GM23338 (cell line): ENCODE data around the gene HSD17B2. TPM values are rescaled to one million over a fixed set of nuclear protein-coding genes. Genes with fewer than 3 reads are reported as not detected.
"Not testable (repeated sequence)": the region's sequence is repeated elsewhere in the genome, so short reads cannot be mapped to it uniquely, and the experiment has no call there.

Experiments
- ATAC-seq: fragments of 200-7000 bp; cut with Tn5 transposase; 3 replicates; pipeline ENCODE4 v1.9.1; 2020
- DNase-seq: peaks from one replicate; pipeline ENCODE4 v3.0.0-alpha.2; 2015; ENCODE audit warnings: low spot score
- H2AFZ ChIP-seq: fragments of 200-600 bp; sonication (generic); 2 replicates; pipeline ENCODE4 v1.8.0; 2016; ENCODE audit warnings: antibody characterized with exemption, mild to moderate bottlenecking, moderate library complexity
- H3F3A ChIP-seq: fragments of 200-600 bp; sonication (generic); replicated peaks from 2 replicates; pipeline ENCODE4 v1.8.0; 2017; ENCODE audit warnings: antibody characterized with exemption, mixed run types, low read depth
- H3K27ac ChIP-seq: fragments of 200-600 bp; sonication (generic); 2 replicates; pipeline ENCODE4 v1.6.1; 2016; ENCODE audit warnings: low read depth
- H3K27me3 ChIP-seq: fragments of 200-600 bp; sonication (generic); 2 replicates; pipeline ENCODE4 v1.8.0; 2016; ENCODE audit warnings: mild to moderate bottlenecking, mixed run types, moderate library complexity; ENCODE audit not compliant: insufficient read depth
- H3K36me3 ChIP-seq: fragments of 200-600 bp; sonication (generic); 2 replicates; pipeline ENCODE4 v1.8.0; 2016; ENCODE audit warnings: mild to moderate bottlenecking; ENCODE audit not compliant: insufficient read depth
- H3K4me1 ChIP-seq: fragments of 200-600 bp; sonication (generic); 2 replicates; pipeline ENCODE4 v1.8.0; 2016; ENCODE audit warnings: mild to moderate bottlenecking, moderate library complexity; ENCODE audit not compliant: insufficient read depth
- H3K4me2 ChIP-seq: fragments of 200-600 bp; sonication (generic); 2 replicates; pipeline ENCODE4 v1.7.1; 2017; ENCODE audit warnings: mixed run types
- H3K4me3 ChIP-seq: fragments of 200-600 bp; sonication (generic); 2 replicates; pipeline ENCODE4 v1.6.1; 2016; ENCODE audit warnings: mixed run types
- H3K79me2 ChIP-seq: fragments of 200-600 bp; sonication (generic); replicated peaks from 2 replicates; pipeline ENCODE4 v1.8.0; 2017; ENCODE audit warnings: mild to moderate bottlenecking; ENCODE audit not compliant: insufficient read depth
- H3K9me2 ChIP-seq: fragments of 200-600 bp; sonication (generic); 2 replicates; pipeline ENCODE4 v1.8.0; 2017; ENCODE audit not compliant: insufficient read depth
- H4K20me1 ChIP-seq: fragments of 200-600 bp; sonication (generic); replicated peaks from 2 replicates; pipeline ENCODE4 v1.8.0; 2017; ENCODE audit warnings: mild to moderate bottlenecking; ENCODE audit not compliant: insufficient read depth
- H3K27ac Mint-ChIP-seq: 2 replicates; pipeline ENCODE4 v1.8.0; 2020; ENCODE audit warnings: inconsistent platforms, mild to moderate bottlenecking, moderate library complexity, mixed read lengths
- H3K27me3 Mint-ChIP-seq: 3 replicates; pipeline ENCODE4 v1.8.0; 2022; ENCODE audit warnings: low read depth, mild to moderate bottlenecking, moderate library complexity, mixed read lengths, inconsistent platforms; ENCODE audit not compliant: insufficient read depth, poor library complexity
- H3K36me3 Mint-ChIP-seq: 3 replicates; pipeline ENCODE4 v1.8.0; 2021; ENCODE audit warnings: low read depth, mild to moderate bottlenecking, inconsistent platforms, moderate library complexity, mixed read lengths
- H3K4me1 Mint-ChIP-seq: 3 replicates; pipeline ENCODE4 v1.8.0; 2020; ENCODE audit warnings: mild to moderate bottlenecking, inconsistent platforms, mixed read lengths
- H3K4me3 Mint-ChIP-seq: 3 replicates; pipeline ENCODE4 v1.8.0; 2021; ENCODE audit warnings: moderate library complexity, mild to moderate bottlenecking, inconsistent platforms, mixed read lengths
- H3K9me3 Mint-ChIP-seq: 3 replicates; pipeline ENCODE4 v1.8.0; 2020; ENCODE audit warnings: moderate library complexity, mild to moderate bottlenecking, inconsistent platforms, mixed read lengths
- CREB1 ChIP-seq: fragments of 250-450 bp; sonication (Bioruptor Pico); IDR thresholded peaks from 2 replicates; pipeline ENCODE4 v1.5.0; 2020; ENCODE audit warnings: low read depth, mild to moderate bottlenecking, moderate library complexity
- CTCF ChIP-seq, 2 experiments: fragments of 200-600 bp in 1 of 2; sonication (generic) in 1 of 2; conservative IDR thresholded peaks; 2 replicates each; pipeline versions ENCODE4 v1.5.1 to v1.6.1; 2016 to 2017; ENCODE audit warnings: antibody characterized with exemption in 2 of 2, low read depth in 2 of 2, mild to moderate bottlenecking in 2 of 2, moderate library complexity in 1 of 2
- ETS1 ChIP-seq: IDR thresholded peaks from 2 replicates; pipeline ENCODE4 v1.6.1; 2016; ENCODE audit warnings: antibody characterized with exemption
- EZH2 ChIP-seq: fragments of 200-600 bp; sonication (generic); IDR thresholded peaks from one replicate; pipeline ENCODE4 v1.8.0; 2017; ENCODE audit warnings: antibody characterized with exemption, mild to moderate bottlenecking, low read depth; ENCODE audit not compliant: unreplicated experiment
- EZH2phosphoT487 ChIP-seq: fragments of 200-600 bp; sonication (generic); IDR thresholded peaks from one replicate; pipeline ENCODE4 v1.8.1; 2018; ENCODE audit warnings: antibody characterized with exemption; ENCODE audit not compliant: unreplicated experiment
- JUNB ChIP-seq: IDR thresholded peaks from one replicate; pipeline ENCODE4 v1.6.1; 2016; ENCODE audit warnings: antibody characterized with exemption; ENCODE audit not compliant: unreplicated experiment
- NANOG ChIP-seq: IDR thresholded peaks from 2 replicates; pipeline ENCODE4 v1.6.1; 2016; ENCODE audit warnings: antibody characterized with exemption, borderline replicate concordance
- POLR2AphosphoS5 ChIP-seq: IDR thresholded peaks from 2 replicates; pipeline ENCODE4 v1.6.1; 2016; ENCODE audit warnings: antibody characterized with exemption, low read depth
- ZNF114 ChIP-seq: fragments of 250-450 bp; sonication (Bioruptor Pico); IDR thresholded peaks from 2 replicates; pipeline ENCODE4 v1.5.0; 2020; ENCODE audit warnings: mild to moderate bottlenecking, moderate library complexity
- ZNF331 ChIP-seq: fragments of 250-450 bp; sonication (Bioruptor Pico); IDR thresholded peaks from 2 replicates; pipeline ENCODE4 v1.5.0; 2020; ENCODE audit warnings: low read depth, mild to moderate bottlenecking, moderate library complexity
- polyA plus RNA-seq: library from polyadenylated mRNA; unstranded; fragments of >200 nt; fragmentation: Nextera tagmentation; extraction: Ambion mirVana; gene quantifications from 2 replicates; pipeline ENCODE4 v1.2.1, GENCODE V29; 2016
- total RNA-seq: library from RNA; depleted of rRNA; stranded (reverse); fragments of >200 nt; shearing (Covaris generic); gene quantifications from 2 replicates; pipeline ENCODE4 v1.2.3, GENCODE V29; 2014
- TF ChIP-seq, protein P1 (sequence below): IDR thresholded peaks from one replicate; pipeline ENCODE4 v1.6.1; 2018; ENCODE audit warnings: antibody characterized with exemption; ENCODE audit not compliant: unreplicated experiment

The HSD17B2 gene
- total and polyA plus RNA-seq, 2 experiments from 2014 or later, result 0.29 TPM; not detected in 1

DNA sequence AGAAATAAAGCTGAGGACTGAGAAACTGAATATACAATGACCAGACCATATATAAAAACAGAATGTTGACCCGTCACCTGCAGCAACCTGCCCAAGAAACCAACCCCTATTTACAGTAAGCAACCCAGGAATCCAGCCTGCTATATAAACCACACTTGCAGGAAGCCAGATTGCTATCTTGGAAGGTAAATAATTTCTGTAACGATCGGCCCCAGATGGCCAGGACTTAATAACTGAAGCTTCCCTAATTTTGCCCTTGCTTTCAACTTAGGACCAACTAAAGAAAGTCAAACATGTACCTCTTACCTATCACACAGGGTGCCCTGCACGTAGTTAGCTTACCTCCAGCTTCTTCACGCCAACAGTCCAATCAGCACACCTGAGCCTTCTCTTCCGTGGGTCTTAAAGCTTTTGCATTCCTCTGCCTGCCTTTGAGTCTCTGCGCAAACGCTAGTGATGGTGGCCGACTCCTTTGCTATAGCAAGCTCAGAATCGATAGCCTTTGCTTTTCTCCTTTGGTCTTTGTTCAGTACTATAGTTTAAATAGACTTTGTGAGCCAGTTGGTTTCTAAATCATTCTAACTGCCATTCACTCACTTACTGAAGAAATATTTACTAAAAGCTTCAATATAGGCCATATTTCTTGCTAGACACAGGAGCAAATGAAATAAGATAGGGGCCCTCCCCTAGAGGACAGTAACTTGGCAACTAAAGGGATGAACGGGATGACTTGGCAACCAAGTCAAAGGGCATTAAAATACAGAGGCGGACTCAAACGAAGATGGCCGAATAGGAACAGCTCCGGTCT, 103.6 kb downstream of the HSD17B2 start:
- Mint-ChIP-seq H3K4me3 (peak overlapping the region; percentile 67), H3K36me3 (peaks cover 44% of the 10 kb centered on the region), H3K9me3 (peaks cover 19% of the 10 kb centered on the region; the same call in 2 of the 3 replicates), H3K27ac (peak overlapping the region; percentile 94), H3K4me1 (peaks cover 11% of the 10 kb centered on the region), H3K27me3 (peaks cover 3% of the 10 kb centered on the region)
- no peak for TF ChIP-seq EZH2
- no peak for TF ChIP-seq POLR2AphosphoS5
- TF ChIP-seq ZNF331 (CRISPR knock-in tag), result no peak
- TF ChIP-seq ZNF114 (CRISPR knock-in tag), result no peak
- TF ChIP-seq NANOG, result no peak
- TF ChIP-seq CTCF (conservative IDR thresholded peaks at IDR 0.05; ENCODE audit: low read depth in 2 of 2), result no peak
- TF ChIP-seq CREB1, result no peak
- Histone ChIP-seq H3K9me2 (no peaks in the 10 kb centered on the region), H3K36me3 (peaks cover 3% of the 10 kb centered on the region; the same call in 1 of the 2 replicates), H3F3A (no peaks in the 10 kb centered on the region), H2AFZ (no peak overlapping the region), H3K4me1 (peaks cover 5% of the 10 kb centered on the region; the same call in 1 of the 2 replicates), H3K4me3 (peak overlapping the region; percentile 37), H3K4me2 (peak overlapping the region; percentile 60), H3K27me3 (no peaks in the 10 kb centered on the region), H3K79me2 (peaks cover 7% of the 10 kb centered on the region; the same call in 1 of the 2 replicates), H3K27ac (peak overlapping the region; percentile 57; the same call in 1 of the 2 replicates), H4K20me1 (no peaks in the 10 kb centered on the region)
- DNase-seq (peak; percentile 35), ATAC-seq (peak; percentile 76)

GRCh38 chr16:82139286-82139571, 104.2 kb downstream of the HSD17B2 start:
- Mint-ChIP-seq H3K36me3 (peaks cover 46% of the 10 kb centered on the region), H3K27ac (peak overlapping the region; percentile 94), H3K9me3 (peaks cover 19% of the 10 kb centered on the region; the same call in 2 of the 3 replicates), H3K4me1 (peaks cover 11% of the 10 kb centered on the region), H3K4me3 (peak overlapping the region; percentile 67)
- Histone ChIP-seq H3K4me3 (peak overlapping the region; percentile 37), H3K4me2 (peak overlapping the region; percentile 60), H3K27ac (peak overlapping the region; percentile 57; the same call in 1 of the 2 replicates)
- H3K4me1 ChIP-seq, DNase-seq, H3K27me3 Mint-ChIP-seq, H4K20me1 ChIP-seq, H3F3A ChIP-seq, H3K36me3 ChIP-seq, H3K9me2 ChIP-seq, H3K79me2 ChIP-seq, H2AFZ ChIP-seq, ATAC-seq, H3K27me3 ChIP-seq: not testable (repeated sequence)

- no peak overlapping the region for H3K27ac Mint-ChIP-seq
- DNase-seq, result no peak
- no peak overlapping the region for H3K27ac ChIP-seq
- TF ChIP-seq POLR2AphosphoS5 (no peak), CREB1 (no peak), EZH2phosphoT487 (no peak), ETS1 (no peak), JUNB (no peak)
- TF ChIP-seq, protein P1, sequence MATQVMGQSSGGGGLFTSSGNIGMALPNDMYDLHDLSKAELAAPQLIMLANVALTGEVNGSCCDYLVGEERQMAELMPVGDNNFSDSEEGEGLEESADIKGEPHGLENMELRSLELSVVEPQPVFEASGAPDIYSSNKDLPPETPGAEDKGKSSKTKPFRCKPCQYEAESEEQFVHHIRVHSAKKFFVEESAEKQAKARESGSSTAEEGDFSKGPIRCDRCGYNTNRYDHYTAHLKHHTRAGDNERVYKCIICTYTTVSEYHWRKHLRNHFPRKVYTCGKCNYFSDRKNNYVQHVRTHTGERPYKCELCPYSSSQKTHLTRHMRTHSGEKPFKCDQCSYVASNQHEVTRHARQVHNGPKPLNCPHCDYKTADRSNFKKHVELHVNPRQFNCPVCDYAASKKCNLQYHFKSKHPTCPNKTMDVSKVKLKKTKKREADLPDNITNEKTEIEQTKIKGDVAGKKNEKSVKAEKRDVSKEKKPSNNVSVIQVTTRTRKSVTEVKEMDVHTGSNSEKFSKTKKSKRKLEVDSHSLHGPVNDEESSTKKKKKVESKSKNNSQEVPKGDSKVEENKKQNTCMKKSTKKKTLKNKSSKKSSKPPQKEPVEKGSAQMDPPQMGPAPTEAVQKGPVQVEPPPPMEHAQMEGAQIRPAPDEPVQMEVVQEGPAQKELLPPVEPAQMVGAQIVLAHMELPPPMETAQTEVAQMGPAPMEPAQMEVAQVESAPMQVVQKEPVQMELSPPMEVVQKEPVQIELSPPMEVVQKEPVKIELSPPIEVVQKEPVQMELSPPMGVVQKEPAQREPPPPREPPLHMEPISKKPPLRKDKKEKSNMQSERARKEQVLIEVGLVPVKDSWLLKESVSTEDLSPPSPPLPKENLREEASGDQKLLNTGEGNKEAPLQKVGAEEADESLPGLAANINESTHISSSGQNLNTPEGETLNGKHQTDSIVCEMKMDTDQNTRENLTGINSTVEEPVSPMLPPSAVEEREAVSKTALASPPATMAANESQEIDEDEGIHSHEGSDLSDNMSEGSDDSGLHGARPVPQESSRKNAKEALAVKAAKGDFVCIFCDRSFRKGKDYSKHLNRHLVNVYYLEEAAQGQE, result no peak
These were observed 111.5 kb downstream of the HSD17B2 start for GRCh38 chr16:82146556-82146955.

More at GRCh38 chr16:82146556-82146955, 111.5 kb downstream of the HSD17B2 start:
- no peaks in the 10 kb centered on the region for H3K27me3 ChIP-seq
- H3K4me3 ChIP-seq, result no peak overlapping the region
- no peak overlapping the region for H2AFZ ChIP-seq
- H3K4me1 Mint-ChIP-seq, result peaks cover 2% of the 10 kb centered on the region; the same call in 2 of the 3 replicates
- H3K36me3 ChIP-seq, result peaks cover 18% of the 10 kb centered on the region
- no peaks in the 10 kb centered on the region for H3F3A ChIP-seq
- no peak overlapping the region for H3K4me2 ChIP-seq
- no peaks in the 10 kb centered on the region for H3K9me2 ChIP-seq
- H4K20me1 ChIP-seq, result no peaks in the 10 kb centered on the region; the same call in 1 of the 2 replicates
- H3K36me3 Mint-ChIP-seq, result peaks cover 66% of the 10 kb centered on the region
- no peaks in the 10 kb centered on the region for H3K4me1 ChIP-seq
- H3K9me3 Mint-ChIP-seq, result peaks cover 9% of the 10 kb centered on the region; the same call in 2 of the 3 replicates
- ATAC-seq, result no peak
- H3K4me3 Mint-ChIP-seq, result no peak overlapping the region
- H3K27me3 Mint-ChIP-seq, result no peaks in the 10 kb centered on the region
- no peaks in the 10 kb centered on the region for H3K79me2 ChIP-seq
